Fibroblast of gingiva (primary cell): ENCODE data around the gene LIMA1.

Experiments
- DNase-seq: peaks from one replicate; pipeline ENCODE4 v3.0.0-alpha.2; 2011; ENCODE audit warnings: low read depth

Gene LIMA1

DNA sequence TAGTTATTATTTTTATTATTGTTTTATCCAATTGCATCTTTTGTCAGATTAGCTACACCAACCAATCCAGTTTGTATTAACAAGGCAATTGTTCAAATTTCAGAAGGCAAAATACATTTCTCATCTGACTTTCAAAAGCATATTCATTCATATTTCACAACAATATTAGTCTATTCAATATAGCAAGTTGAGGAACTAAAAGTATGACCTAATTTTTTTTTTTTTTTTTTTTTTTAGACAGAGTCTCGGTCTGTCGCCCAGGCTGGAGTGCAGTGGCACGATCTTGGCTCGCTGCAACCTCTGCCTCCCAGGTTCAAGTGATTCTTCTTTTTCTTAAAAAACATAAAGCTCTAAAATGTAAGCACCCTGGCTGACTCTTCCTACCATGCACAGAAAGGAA, 154.0 kb downstream of the LIMA1 start:
- no peak for DNase-seq

DNA sequence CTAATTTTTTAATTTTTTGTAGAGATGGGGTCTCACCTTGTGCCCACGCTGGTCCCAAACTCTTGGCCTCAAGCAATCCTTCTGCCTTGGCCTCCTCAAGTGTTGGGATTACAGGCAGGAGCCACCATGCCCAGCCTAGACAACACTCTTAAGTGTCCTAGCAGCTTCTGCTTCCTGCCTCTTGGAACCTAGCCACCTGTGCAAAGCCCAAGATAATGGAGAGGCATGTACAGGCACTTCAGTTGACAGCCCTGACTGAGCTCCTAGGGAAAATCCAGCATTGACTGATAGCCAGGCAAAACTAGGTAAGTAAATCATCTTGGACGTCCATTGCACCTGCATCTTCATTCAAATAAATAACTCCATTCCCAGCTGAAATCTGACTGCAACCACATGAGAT, 155.8 kb downstream of the LIMA1 start:
- DNase-seq = no peak
